ENCODE results near the gene RPUSD3. TPM values are rescaled to one million over a fixed set of nuclear protein-coding genes. Genes with fewer than 3 reads are reported as not detected.

Gene RPUSD3
- total and polyA plus RNA-seq, 9 of the 15 experiments (the other 6 are each of a cell fraction or from before 2014, with no cell fraction given): 13.8 to 99.0 (median 59.3) TPM

GRCh38 chr3:9884555-9885165 is 40.9 kb upstream of the RPUSD3 start (continued):
- TF ChIP-seq ZNF778 (CRISPR knock-in tag; IDR thresholded peaks at IDR 0.05) (no peak), SREBF1 (IDR thresholded peaks at IDR 0.05; ENCODE audit: borderline replicate concordance, low read depth, low read length) (no peak), MEF2D (tag; conservative IDR thresholded peaks at IDR 0.05; ENCODE audit: low read depth) (no peak), ADNP (tag; IDR thresholded peaks at IDR 0.05) (peak; percentile 75), RBM14 (IDR thresholded peaks at IDR 0.05; ENCODE audit: borderline replicate concordance, insufficient read depth, low read depth, low read length) (no peak), CTCFL (IDR thresholded peaks at IDR 0.05; ENCODE audit: borderline replicate concordance, insufficient read depth, low read depth, low read length, poor library complexity, severe bottlenecking) (no peak), NFIX (CRISPR knock-in tag; IDR thresholded peaks at IDR 0.05; ENCODE audit: low read depth) (no peak), FOXJ2 (tag; IDR thresholded peaks at IDR 0.05) (no peak), CREB3L1 (IDR thresholded peaks at IDR 0.05; ENCODE audit: borderline replicate concordance, low read depth) (no peak; the same call in 1 of the 2 replicates), C11orf30 (IDR thresholded peaks at IDR 0.05; ENCODE audit: low read depth) (peak; percentile 61; the same call in 1 of the 2 replicates), CHD4 (IDR thresholded peaks at IDR 0.05; ENCODE audit: insufficient read depth, insufficient replicate concordance, low read depth, low read length, poor library complexity, severe bottlenecking) (no peak), TEAD2 (tag; IDR thresholded peaks at IDR 0.05) (no peak), SIN3B (IDR thresholded peaks at IDR 0.05; ENCODE audit: low read depth) (no peak), NCOA6 (IDR thresholded peaks at IDR 0.05) (no peak), STAT5B (CRISPR knock-in tag; IDR thresholded peaks at IDR 0.05) (no peak), GABPB2 (CRISPR knock-in tag; conservative IDR thresholded peaks at IDR 0.05) (no peak), ARID4B (CRISPR knock-in tag; IDR thresholded peaks at IDR 0.05) (no peak), SMARCC2 (IDR thresholded peaks at IDR 0.05; ENCODE audit: low read depth) (peak; percentile 62), RUNX1 (IDR thresholded peaks at IDR 0.05; ENCODE audit: low read depth) (no peak), PTRF (tag; IDR thresholded peaks at IDR 0.05) (no peak)

Measured in K562 (cell line).